Measurements from ENCODE around the gene HM13.
"Not testable (repeated sequence)": the region's sequence is repeated elsewhere in the genome, so short reads cannot be mapped to it uniquely, and the experiment has no call there.

HM13 gene

GRCh38 chr20:31502884-31503673 lies 11.2 kb upstream of the HM13 start:
- peak; percentile 47 to 62 for DNase-seq (ENCODE audit: low read depth in 2 of 2)

DNA sequence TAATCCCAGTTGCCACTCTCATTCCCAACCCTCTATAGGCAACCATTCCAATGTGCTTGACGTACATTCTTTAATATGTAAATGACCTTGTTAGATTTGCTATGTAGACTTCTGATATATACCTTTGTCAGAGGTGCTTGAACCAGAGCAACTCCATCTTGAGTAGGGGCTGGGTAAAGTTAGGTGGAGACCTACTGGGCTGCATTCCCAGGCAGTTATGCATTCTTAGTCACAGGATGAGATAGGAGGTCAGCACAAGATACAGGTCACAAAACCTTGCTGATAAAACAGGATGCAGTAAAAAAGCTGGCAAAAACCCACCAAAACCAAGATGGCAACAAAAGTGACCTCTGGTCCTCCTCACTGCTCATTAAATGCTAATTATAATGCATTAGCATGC lies 8.3 kb upstream of the HM13 start:
- no peak for DNase-seq (ENCODE audit: low read depth in 2 of 2)

GRCh38 chr20:31508517-31509244 lies 5.6 kb upstream of the HM13 start:
- no peak for DNase-seq (ENCODE audit: low read depth in 2 of 2)

DNA sequence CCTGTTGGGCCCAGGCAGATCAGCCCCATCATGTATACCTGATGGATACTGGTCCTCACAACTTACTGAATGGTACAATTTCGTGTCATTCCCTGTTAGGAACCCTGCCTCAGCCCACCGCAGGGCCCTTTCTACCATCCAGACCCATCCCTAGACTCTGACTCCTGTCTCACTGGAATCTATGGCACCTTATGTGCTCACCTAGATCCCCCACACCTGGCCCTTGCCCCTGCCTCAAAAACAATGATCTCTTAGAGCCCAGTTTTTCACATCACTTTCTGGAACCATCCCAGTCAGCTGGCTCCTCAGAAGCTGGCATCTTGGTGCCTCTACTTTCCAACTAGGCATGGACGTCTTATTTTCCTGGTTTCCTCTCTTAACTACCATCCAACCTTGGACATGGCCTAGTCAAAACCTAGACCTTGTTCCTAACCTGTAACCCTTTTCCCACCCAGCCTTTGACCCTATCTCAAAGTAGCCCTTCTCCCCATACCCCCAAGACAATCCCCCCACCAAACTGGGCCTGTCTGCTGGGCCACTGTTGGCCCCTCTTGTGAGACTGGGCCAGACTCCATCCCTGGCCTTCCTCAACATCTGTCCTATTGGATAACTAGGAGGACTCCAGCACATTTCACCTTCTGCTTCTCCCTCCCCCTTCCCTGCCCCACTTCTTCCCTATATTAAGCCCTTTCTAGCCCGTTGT lies 981 bp downstream of the HM13 start:
- no peak for DNase-seq (ENCODE audit: low read depth in 2 of 2)

- DNase-seq (ENCODE audit: low read depth in 2 of 2) = no peak
Observed at GRCh38 chr20:31515775-31516107, 1.5 kb downstream of the HM13 start.

- no peak for DNase-seq (ENCODE audit: low read depth in 2 of 2)
Observed at GRCh38 chr20:31516166-31516565, 1.9 kb downstream of the HM13 start.

DNA sequence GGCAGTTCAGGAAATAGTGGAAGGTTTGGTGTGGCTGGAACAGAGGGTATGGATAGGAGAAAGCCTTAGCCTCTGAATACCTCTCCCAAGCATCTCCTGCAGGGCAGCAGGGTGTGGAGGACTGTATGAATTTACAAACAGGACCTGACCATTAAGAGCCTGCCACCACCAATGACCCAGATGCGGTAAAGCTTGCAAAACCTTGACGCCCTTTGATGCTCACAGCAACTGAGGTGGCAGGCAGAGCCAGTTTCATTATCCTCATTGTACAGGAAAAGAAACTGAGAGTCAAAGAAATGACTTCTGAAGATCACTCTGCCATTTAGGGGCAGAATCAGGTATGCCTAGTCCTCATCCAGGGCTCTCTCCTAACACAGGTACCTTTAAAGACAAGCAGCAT lies 2.4 kb downstream of the HM13 start:
- no peak for DNase-seq (ENCODE audit: low read depth in 2 of 2)

DNA sequence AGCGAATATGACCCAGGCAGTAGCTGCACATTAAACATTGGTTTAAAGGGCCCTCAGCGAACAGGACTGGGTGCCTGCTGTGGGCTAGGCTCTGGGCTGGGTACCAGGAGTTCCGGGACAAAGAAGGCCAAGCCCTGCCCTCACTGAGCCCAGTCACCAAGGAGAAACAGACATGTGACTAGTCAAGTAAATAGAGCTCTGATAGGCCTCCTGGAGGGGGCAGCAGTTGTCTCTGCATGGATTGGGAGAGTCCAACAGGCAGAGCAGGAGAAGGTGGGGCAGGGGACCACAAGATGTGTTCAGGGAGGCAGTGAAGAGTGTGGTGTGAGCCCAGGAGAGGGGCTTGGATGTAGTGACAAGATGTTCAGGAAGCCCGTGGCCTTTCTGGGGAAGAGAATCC lies 3.1 kb downstream of the HM13 start:
- DNase-seq (ENCODE audit: low read depth in 2 of 2) = no peak

GRCh38 chr20:31521267-31521666 lies 7.0 kb downstream of the HM13 start:
- DNase-seq (ENCODE audit: low read depth in 2 of 2) = not testable (repeated sequence)

- DNase-seq (ENCODE audit: low read depth in 2 of 2) = no peak
Observed at GRCh38 chr20:31522731-31523130, 8.5 kb downstream of the HM13 start.

- DNase-seq (ENCODE audit: low read depth in 2 of 2) = no peak
Observed at GRCh38 chr20:31523361-31524283, 9.4 kb downstream of the HM13 start.

- no peak for DNase-seq (ENCODE audit: low read depth in 2 of 2)
Observed at GRCh38 chr20:31527266-31527665, 13.0 kb downstream of the HM13 start.

- no peak for DNase-seq (ENCODE audit: low read depth in 2 of 2)
Observed at GRCh38 chr20:31535298-31535697, 21.1 kb downstream of the HM13 start.

- no peak for DNase-seq (ENCODE audit: low read depth in 2 of 2)
Observed at GRCh38 chr20:31536575-31536974, 22.3 kb downstream of the HM13 start.

GRCh38 chr20:31537116-31537871 lies 23.1 kb downstream of the HM13 start:
- no peak for DNase-seq (ENCODE audit: low read depth in 2 of 2)

DNA sequence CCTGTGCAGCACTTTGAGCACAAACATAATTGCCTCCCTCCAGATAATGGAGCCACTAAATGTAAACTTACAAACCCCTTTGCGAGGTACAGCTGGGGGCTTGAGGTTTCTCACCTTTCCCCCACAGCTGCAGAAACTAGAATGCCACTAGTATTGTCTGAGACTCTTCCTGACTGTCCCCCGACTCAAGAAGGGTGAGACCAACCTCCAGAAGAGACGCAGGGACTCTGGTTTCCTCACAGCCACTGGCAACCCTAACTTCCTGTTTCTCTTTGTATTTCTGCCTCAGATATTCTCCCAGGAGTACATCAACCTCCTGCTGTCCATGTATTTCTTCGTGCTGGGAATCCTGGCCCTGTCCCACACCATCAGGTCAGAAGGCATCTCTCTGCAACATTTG lies 23.6 kb downstream of the HM13 start:
- DNase-seq (ENCODE audit: low read depth in 2 of 2) = no peak

DNA sequence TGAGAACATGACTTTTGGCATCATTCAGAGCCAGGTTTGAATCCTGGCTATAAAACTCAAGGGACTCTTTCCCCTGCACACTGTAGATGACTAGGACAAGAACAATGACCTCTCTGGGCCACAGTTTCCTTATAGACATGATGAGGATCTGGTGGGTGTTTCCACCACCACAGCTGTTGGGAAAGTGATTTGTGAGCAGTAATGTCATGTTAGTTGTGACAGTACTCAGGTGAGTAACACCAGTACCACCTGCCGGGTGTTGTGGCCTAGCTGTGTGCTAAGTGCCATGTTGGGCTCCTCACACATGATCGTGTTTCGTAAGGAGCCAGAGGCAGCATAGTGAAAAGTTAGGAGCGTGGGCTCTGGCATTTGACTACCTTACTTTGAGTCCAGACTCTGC lies 24.1 kb downstream of the HM13 start:
- DNase-seq (ENCODE audit: low read depth in 2 of 2) = no peak

- DNase-seq (ENCODE audit: low read depth in 2 of 2) = not testable (repeated sequence)
Observed at GRCh38 chr20:31539636-31540035, 25.4 kb downstream of the HM13 start.

- DNase-seq (ENCODE audit: low read depth in 2 of 2) = no peak
Observed at GRCh38 chr20:31540406-31540805, 26.2 kb downstream of the HM13 start.

GRCh38 chr20:31542201-31542842 lies 28.1 kb downstream of the HM13 start:
- no peak for DNase-seq (ENCODE audit: low read depth in 2 of 2)
